ENCODE data around the gene SMPDL3B. TPM values are rescaled to one million over a fixed set of nuclear protein-coding genes. Genes with fewer than 3 reads are reported as not detected.
A peak's percentile ranks its signal among the peaks of the same experiment; 100 is the strongest.

SMPDL3B gene
- total and polyA plus RNA-seq, 12 donors = 0.26 TPM; not detected in 11

DNA sequence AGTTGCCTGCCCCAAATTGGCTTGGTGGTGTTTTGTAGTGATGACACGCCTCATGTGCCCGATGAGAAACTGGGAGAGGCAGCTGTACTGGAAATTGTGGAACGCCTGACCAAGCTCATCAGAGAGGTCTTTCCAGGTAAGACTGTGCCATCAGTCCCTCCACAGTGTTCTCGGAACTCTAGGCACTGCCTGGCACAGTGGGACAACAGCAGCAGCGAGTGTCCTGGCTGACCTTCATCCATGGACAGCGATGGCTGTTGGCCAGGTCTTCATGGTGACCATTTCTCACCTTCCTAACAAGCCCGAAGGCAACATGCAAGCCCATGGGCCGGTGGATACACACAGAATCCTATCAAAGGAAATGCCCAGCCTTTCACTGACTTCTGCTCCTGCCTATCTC, 14.2 kb downstream of the SMPDL3B start:
- no peaks in the 10 kb centered on the region for H3K36me3 ChIP-seq (replicated peaks in 1 of 2)
- no peaks in the 10 kb centered on the region for H3K27me3 ChIP-seq
- no peak overlapping the region for H3K4me3 ChIP-seq
- intact Hi-C loops (cut with DNase I) = no loop called here
- H3K27ac ChIP-seq = no peak overlapping the region
- H3K4me1 ChIP-seq (replicated peaks in 1 of 2) = no peaks in the 10 kb centered on the region
- no peak for TF ChIP-seq POLR2A (IDR thresholded peaks at IDR 0.05)
- TF ChIP-seq, protein P1, sequence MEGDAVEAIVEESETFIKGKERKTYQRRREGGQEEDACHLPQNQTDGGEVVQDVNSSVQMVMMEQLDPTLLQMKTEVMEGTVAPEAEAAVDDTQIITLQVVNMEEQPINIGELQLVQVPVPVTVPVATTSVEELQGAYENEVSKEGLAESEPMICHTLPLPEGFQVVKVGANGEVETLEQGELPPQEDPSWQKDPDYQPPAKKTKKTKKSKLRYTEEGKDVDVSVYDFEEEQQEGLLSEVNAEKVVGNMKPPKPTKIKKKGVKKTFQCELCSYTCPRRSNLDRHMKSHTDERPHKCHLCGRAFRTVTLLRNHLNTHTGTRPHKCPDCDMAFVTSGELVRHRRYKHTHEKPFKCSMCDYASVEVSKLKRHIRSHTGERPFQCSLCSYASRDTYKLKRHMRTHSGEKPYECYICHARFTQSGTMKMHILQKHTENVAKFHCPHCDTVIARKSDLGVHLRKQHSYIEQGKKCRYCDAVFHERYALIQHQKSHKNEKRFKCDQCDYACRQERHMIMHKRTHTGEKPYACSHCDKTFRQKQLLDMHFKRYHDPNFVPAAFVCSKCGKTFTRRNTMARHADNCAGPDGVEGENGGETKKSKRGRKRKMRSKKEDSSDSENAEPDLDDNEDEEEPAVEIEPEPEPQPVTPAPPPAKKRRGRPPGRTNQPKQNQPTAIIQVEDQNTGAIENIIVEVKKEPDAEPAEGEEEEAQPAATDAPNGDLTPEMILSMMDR (IDR thresholded peaks at IDR 0.05) = no peak
- DNase-seq = no peak
- H3K9me3 ChIP-seq (replicated peaks in 1 of 3) = no peaks in the 10 kb centered on the region
- 77 to 89% (median 84%) methylated on average over 5 to 8 of the region's 8 CpGs for WGBS, 4 donors

DNA sequence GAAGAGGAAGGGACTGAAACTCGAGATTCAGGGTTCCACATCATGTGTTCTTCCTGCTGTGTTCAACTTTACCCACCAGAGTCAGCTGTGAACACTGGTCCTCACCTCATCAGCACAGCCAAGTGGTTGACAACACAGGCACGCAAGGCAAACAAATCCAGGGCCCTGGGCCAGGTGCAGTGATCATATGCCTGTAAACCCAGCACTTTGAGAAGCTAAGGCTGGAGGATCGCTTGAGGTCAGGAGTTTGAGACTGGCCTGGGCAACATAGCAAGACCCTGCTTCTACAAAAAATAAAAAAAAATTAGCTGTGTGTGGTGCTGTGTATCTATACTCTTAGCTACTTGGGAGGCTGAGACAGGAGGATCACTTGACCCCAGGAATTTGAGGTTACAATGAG, 16.6 kb downstream of the SMPDL3B start:
- 31 to 66% (median 58%) methylated on average over 3 of the region's 3 CpGs for WGBS, 4 donors
- Histone ChIP-seq H3K27me3 (no peaks in the 10 kb centered on the region), H3K9me3 (replicated peaks in 1 of 3) (no peaks in the 10 kb centered on the region), H3K27ac (no peak overlapping the region), H3K4me1 (replicated peaks in 1 of 2) (no peaks in the 10 kb centered on the region), H3K36me3 (replicated peaks in 1 of 2) (no peaks in the 10 kb centered on the region), H3K4me3 (no peak overlapping the region)
- DNase-seq = no peak
- intact Hi-C loops (cut with DNase I) = no loop called here
- no peak for TF ChIP-seq POLR2A (IDR thresholded peaks at IDR 0.05)
- TF ChIP-seq, protein P1 (IDR thresholded peaks at IDR 0.05) = no peak

DNA sequence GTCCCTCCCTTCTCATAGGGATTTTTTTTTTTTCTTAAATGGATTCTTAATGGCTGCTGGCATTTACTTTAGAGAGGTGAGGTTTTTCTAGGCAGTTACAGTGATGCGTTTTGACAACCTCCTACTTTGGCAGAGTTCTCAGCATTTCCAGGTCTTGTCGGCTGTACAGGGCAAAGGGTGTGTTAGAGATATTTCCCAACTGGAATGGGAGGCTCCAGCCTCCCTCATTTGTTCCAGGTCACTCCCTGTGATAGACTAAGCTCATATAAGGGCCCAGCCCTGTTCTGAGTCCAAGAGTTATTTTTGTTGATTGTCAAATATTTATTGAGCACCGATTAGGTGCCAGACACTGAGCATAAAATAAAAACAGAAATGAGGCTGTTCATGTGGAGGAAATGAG, 17.3 kb downstream of the SMPDL3B start:
- Histone ChIP-seq H3K9me3 (replicated peaks in 1 of 3) (no peaks in the 10 kb centered on the region), H3K27me3 (no peaks in the 10 kb centered on the region), H3K36me3 (replicated peaks in 1 of 2) (no peaks in the 10 kb centered on the region), H3K27ac (peak overlapping the region in 1 of 5 donors; percentile 45), H3K4me1 (replicated peaks in 1 of 2) (no peaks in the 10 kb centered on the region), H3K4me3 (no peak overlapping the region)
- DNase-seq = no peak
- WGBS, 4 donors = 53 to 79% (median 64%) methylated on average over 3 of the region's 3 CpGs
- intact Hi-C loops (cut with DNase I) = no loop called here
- no peak for TF ChIP-seq POLR2A (IDR thresholded peaks at IDR 0.05)
- TF ChIP-seq, protein P1 (IDR thresholded peaks at IDR 0.05) = no peak

DNA sequence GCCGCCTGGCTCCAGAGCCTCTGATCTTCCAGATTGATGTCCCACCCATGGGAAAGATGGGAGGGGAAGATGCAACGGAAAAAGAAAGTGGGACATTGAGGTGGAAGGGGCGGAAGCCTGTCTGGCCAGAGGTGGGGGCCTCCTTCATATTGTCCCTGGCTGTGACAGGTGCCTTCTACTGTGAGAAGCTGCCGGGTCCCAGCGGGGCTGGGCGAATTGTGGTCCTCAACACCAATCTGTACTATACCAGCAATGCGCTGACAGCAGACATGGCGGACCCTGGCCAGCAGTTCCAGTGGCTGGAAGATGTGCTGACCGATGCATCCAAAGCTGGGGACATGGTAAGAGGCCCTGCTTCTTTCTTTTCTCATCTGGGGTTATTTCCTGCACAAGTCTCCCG, 19.4 kb downstream of the SMPDL3B start:
- Histone ChIP-seq H3K4me1 (replicated peaks in 1 of 2) (peaks cover 3 to 5% of the 10 kb centered on the region in 2 donors), H3K4me3 (no peak overlapping the region), H3K27ac (no peak overlapping the region), H3K9me3 (replicated peaks in 1 of 3) (no peaks in the 10 kb centered on the region), H3K36me3 (replicated peaks in 1 of 2) (no peaks in the 10 kb centered on the region), H3K27me3 (no peaks in the 10 kb centered on the region)
- intact Hi-C loops (cut with DNase I) = no loop called here
- WGBS, 4 donors = 91 to 94% (median 92%) methylated on average over 9 to 10 of the region's 10 CpGs
- no peak for DNase-seq
- TF ChIP-seq POLR2A (IDR thresholded peaks at IDR 0.05) = no peak
- TF ChIP-seq, protein P1 (IDR thresholded peaks at IDR 0.05) = no peak

Measured in adrenal gland (tissue), 12 donors.